Measurements from ENCODE around the gene CHST7.
"Not testable (repeated sequence)": the region's sequence is repeated elsewhere in the genome, so short reads cannot be mapped to it uniquely, and the experiment has no call there.

Gene CHST7

DNA sequence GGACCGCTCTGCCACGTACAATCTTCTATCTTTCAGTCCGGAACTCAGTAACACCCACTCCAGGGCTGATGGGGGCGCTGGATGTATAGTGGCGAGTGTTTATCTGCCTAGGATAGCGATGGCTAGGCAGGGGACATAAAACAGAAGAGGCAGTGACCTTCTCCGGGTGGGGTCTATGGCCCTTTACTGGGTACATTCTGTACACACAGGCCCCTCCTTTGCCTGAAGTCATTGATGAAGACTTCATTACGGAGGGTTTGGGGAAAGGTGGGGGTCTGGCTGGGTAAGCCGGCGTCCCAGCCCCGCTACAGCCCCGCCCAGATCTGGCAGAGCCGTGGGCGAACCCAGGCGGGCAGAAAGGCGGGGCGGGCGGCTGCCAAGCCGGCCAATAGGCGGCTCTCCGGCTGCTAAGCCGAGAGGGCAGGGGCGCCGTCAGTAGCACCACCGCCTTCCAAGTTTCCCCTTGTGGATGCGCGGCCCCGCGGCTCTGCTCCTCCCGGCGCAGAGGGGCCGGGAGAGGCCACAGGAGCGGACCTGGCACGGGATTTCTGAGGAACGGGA, at the start of gene CHST7:
Gene CHST7 (plus strand): TSS at position 435 of the 561 bp plus-strand sequence. CDS start 167 bp downstream, outside the sequence.
- peak within 1 kb of the TSS; percentile 99 for H3K27ac ChIP-seq (ENCODE audit: low read length)
- peaks cover 6% of the 10 kb centered on the region; the same call in 1 of the 2 replicates for H3K27me3 ChIP-seq (ENCODE audit: low read depth, low read length)
- peak within 1 kb of the TSS; percentile 91 for H3K4me3 ChIP-seq (ENCODE audit: low read length)
- H3K79me2 ChIP-seq (ENCODE audit: low read length) = no peaks in the 10 kb centered on the region
- H2AFZ ChIP-seq (ENCODE audit: low read depth, low read length) = peak within 1 kb of the TSS; percentile 85
- peaks cover 9% of the 10 kb centered on the region; the same call in 1 of the 2 replicates for H4K20me1 ChIP-seq (ENCODE audit: insufficient read depth, low read length)
- peaks cover 5% of the 10 kb centered on the region for H3K36me3 ChIP-seq (replicated peaks; ENCODE audit: low read depth, low read length)
- no peaks in the 10 kb centered on the region for H3K9me3 ChIP-seq (ENCODE audit: insufficient read depth, low read length)
- TF ChIP-seq EZH2phosphoT487 (IDR thresholded peaks at IDR 0.05; ENCODE audit: low read depth) = no peak
- TF ChIP-seq, protein P1, sequence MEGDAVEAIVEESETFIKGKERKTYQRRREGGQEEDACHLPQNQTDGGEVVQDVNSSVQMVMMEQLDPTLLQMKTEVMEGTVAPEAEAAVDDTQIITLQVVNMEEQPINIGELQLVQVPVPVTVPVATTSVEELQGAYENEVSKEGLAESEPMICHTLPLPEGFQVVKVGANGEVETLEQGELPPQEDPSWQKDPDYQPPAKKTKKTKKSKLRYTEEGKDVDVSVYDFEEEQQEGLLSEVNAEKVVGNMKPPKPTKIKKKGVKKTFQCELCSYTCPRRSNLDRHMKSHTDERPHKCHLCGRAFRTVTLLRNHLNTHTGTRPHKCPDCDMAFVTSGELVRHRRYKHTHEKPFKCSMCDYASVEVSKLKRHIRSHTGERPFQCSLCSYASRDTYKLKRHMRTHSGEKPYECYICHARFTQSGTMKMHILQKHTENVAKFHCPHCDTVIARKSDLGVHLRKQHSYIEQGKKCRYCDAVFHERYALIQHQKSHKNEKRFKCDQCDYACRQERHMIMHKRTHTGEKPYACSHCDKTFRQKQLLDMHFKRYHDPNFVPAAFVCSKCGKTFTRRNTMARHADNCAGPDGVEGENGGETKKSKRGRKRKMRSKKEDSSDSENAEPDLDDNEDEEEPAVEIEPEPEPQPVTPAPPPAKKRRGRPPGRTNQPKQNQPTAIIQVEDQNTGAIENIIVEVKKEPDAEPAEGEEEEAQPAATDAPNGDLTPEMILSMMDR (IDR thresholded peaks at IDR 0.05; ENCODE audit: low read depth, low read length) = peak; percentile 55
- H3K4me2 ChIP-seq (ENCODE audit: low read length) = peak within 1 kb of the TSS; percentile 99
- peak within 1 kb of the TSS; percentile 77 for H3K9ac ChIP-seq (ENCODE audit: low read length)
- H3K4me1 ChIP-seq (ENCODE audit: low read length) = peaks cover 41% of the 10 kb centered on the region

DNA sequence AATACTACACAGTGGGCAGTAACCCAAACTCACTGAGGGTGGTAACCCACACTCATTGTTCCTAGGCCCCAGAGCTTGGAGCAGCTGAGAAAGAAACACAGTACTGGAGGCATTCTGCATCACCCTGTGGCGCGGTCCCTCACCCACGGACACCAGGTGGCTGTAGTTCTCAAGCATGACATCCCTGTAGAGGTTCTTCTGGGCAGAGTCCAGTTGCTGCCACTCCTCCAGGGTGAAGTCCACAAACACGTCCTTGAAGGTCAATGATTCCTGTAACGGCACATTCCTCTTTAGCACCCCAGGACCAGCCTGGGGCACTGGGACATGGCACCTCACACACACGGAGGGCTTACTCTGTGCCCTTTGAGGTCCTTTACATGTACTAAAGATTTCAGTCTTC, 44.9 kb upstream of the CHST7 start:
- not testable (repeated sequence) for H3K27me3 ChIP-seq (ENCODE audit: low read depth, low read length); H4K20me1 ChIP-seq (ENCODE audit: insufficient read depth, low read length); H3K4me2 ChIP-seq (ENCODE audit: low read length); H3K9ac ChIP-seq (ENCODE audit: low read length); H3K36me3 ChIP-seq (replicated peaks; ENCODE audit: low read depth, low read length); H3K4me1 ChIP-seq (ENCODE audit: low read length); H3K4me3 ChIP-seq (ENCODE audit: low read length); H3K9me3 ChIP-seq (ENCODE audit: insufficient read depth, low read length); H3K79me2 ChIP-seq (ENCODE audit: low read length); H2AFZ ChIP-seq (ENCODE audit: low read depth, low read length); H3K27ac ChIP-seq (ENCODE audit: low read length)

DNA sequence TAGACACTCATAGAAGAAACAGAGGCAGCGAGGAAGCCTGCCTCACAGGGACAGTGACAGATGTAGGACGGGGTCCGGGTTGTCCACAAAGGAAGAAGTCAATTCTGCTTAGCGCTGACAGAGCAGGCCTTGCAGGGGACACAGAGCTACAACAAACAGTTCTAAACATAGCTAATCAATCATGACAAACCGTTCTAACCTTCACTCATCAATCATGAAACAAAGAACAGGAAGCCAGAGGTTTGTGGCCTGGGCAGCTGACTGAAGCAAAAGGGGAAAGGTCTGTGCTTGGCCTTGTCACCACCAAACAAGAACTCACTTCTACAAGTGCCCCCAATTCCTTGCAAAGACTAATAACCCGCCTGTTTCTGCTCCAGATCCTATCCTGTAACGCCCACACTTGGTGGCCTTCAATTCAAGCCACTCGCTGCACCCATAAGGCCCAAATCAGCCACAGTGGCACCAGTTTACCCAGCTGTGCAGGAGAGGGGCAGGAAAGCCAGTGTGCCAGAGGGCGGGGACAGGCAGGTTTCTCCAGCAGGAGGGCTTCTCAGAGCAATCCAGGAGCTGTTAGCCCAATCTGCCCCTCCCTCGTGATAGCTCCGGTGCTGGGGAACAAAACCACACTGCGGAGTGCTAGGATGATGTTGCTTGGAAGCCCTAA, 43.7 kb upstream of the CHST7 start:
- H3K9ac ChIP-seq (ENCODE audit: low read length); H3K27ac ChIP-seq (ENCODE audit: low read length); H4K20me1 ChIP-seq (ENCODE audit: insufficient read depth, low read length); H3K36me3 ChIP-seq (replicated peaks; ENCODE audit: low read depth, low read length); H3K4me1 ChIP-seq (ENCODE audit: low read length); H3K79me2 ChIP-seq (ENCODE audit: low read length); H2AFZ ChIP-seq (ENCODE audit: low read depth, low read length); H3K4me2 ChIP-seq (ENCODE audit: low read length); H3K9me3 ChIP-seq (ENCODE audit: insufficient read depth, low read length); H3K27me3 ChIP-seq (ENCODE audit: low read depth, low read length); H3K4me3 ChIP-seq (ENCODE audit: low read length): not testable (repeated sequence)

- not testable (repeated sequence) for H3K9ac ChIP-seq (ENCODE audit: low read length); H3K27me3 ChIP-seq (ENCODE audit: low read depth, low read length); H2AFZ ChIP-seq (ENCODE audit: low read depth, low read length); H3K4me3 ChIP-seq (ENCODE audit: low read length); H3K9me3 ChIP-seq (ENCODE audit: insufficient read depth, low read length); H4K20me1 ChIP-seq (ENCODE audit: insufficient read depth, low read length); H3K79me2 ChIP-seq (ENCODE audit: low read length); H3K4me2 ChIP-seq (ENCODE audit: low read length); H3K36me3 ChIP-seq (replicated peaks; ENCODE audit: low read depth, low read length); H3K4me1 ChIP-seq (ENCODE audit: low read length); H3K27ac ChIP-seq (ENCODE audit: low read length)
These were observed 43.1 kb upstream of the CHST7 start for GRCh38 chrX:46530404-46530908.

GRCh38 chrX:46531442-46531841, 42.1 kb upstream of the CHST7 start:
- no peak overlapping the region for H3K27ac ChIP-seq (ENCODE audit: low read length)
- H3K4me3 ChIP-seq (ENCODE audit: low read length) = no peak overlapping the region
- no peak overlapping the region for H2AFZ ChIP-seq (ENCODE audit: low read depth, low read length)
- H3K79me2 ChIP-seq (ENCODE audit: low read length) = no peaks in the 10 kb centered on the region
- no peak for TF ChIP-seq EZH2phosphoT487 (IDR thresholded peaks at IDR 0.05; ENCODE audit: low read depth)
- TF ChIP-seq, protein P1 (IDR thresholded peaks at IDR 0.05; ENCODE audit: low read depth, low read length) = no peak
- no peaks in the 10 kb centered on the region for H3K27me3 ChIP-seq (ENCODE audit: low read depth, low read length)
- H3K36me3 ChIP-seq (replicated peaks; ENCODE audit: low read depth, low read length) = no peaks in the 10 kb centered on the region
- no peaks in the 10 kb centered on the region for H3K9me3 ChIP-seq (ENCODE audit: insufficient read depth, low read length)
- H3K4me2 ChIP-seq (ENCODE audit: low read length) = no peak overlapping the region
- no peaks in the 10 kb centered on the region for H3K4me1 ChIP-seq (ENCODE audit: low read length)
- no peak overlapping the region for H3K9ac ChIP-seq (ENCODE audit: low read length)
- no peaks in the 10 kb centered on the region for H4K20me1 ChIP-seq (ENCODE audit: insufficient read depth, low read length)
